ENCODE measurements around the gene VGLL4.

VGLL4 gene

GRCh38 chr3:11546657-11547302, 96.9 kb downstream of the VGLL4 start:
- DNase-seq: no peak

- DNase-seq: no peak
These were observed 98.4 kb downstream of the VGLL4 start for GRCh38 chr3:11545186-11545851.

- no peak for DNase-seq
These were observed 99.1 kb downstream of the VGLL4 start for GRCh38 chr3:11544412-11545181.

GRCh38 chr3:11543948-11544387, 99.7 kb downstream of the VGLL4 start:
- DNase-seq: no peak

- no peak for DNase-seq
These were observed 100.4 kb downstream of the VGLL4 start for GRCh38 chr3:11543141-11543947.

GRCh38 chr3:11542551-11542950, 101.2 kb downstream of the VGLL4 start:
- DNase-seq: no peak

GRCh38 chr3:11541321-11542303, 102.1 kb downstream of the VGLL4 start:
- no peak for DNase-seq

- no peak for DNase-seq
These were observed 104.0 kb downstream of the VGLL4 start for GRCh38 chr3:11539677-11540076.

- DNase-seq: no peak
These were observed 104.5 kb downstream of the VGLL4 start for GRCh38 chr3:11539218-11539617.

- no peak for DNase-seq
These were observed 105.1 kb downstream of the VGLL4 start for GRCh38 chr3:11538581-11538980.

GRCh38 chr3:11536936-11537612, 106.6 kb downstream of the VGLL4 start:
- no peak for DNase-seq

- no peak for DNase-seq
These were observed 107.4 kb downstream of the VGLL4 start for GRCh38 chr3:11536132-11536935.

- no peak for DNase-seq
These were observed 108.3 kb downstream of the VGLL4 start for GRCh38 chr3:11535243-11535960.

- no peak for DNase-seq
These were observed 109.0 kb downstream of the VGLL4 start for GRCh38 chr3:11534793-11535101.

- no peak for DNase-seq
These were observed 109.5 kb downstream of the VGLL4 start for GRCh38 chr3:11534011-11534792.

GRCh38 chr3:11532931-11533391, 110.8 kb downstream of the VGLL4 start:
- DNase-seq: no peak

GRCh38 chr3:11530153-11530721, 113.5 kb downstream of the VGLL4 start:
- DNase-seq: peak; percentile 93

GRCh38 chr3:11529281-11529680, 114.4 kb downstream of the VGLL4 start:
- peak; percentile 15 for DNase-seq

Data from HCEC 1CT (cell line).